GM12878 (cell line): ENCODE data around the gene TRMT44. TPM values are rescaled to one million over a fixed set of nuclear protein-coding genes. Genes with fewer than 3 reads are reported as not detected.

ENCODE experiments used
- BACH1 ChIP-seq: fragments of 450-650 bp; IDR thresholded peaks from 2 replicates; pipeline ENCODE4 v1.6.1; 2017; ENCODE audit warnings: mild to moderate bottlenecking, borderline replicate concordance
- CBX5 ChIP-seq: sonication (generic); IDR thresholded peaks from 2 replicates; pipeline ENCODE4 v1.6.1; 2016; ENCODE audit warnings: low read depth, moderate library complexity, mild to moderate bottlenecking, inconsistent platforms
- FOXM1 ChIP-seq: IDR thresholded peaks from 2 replicates; pipeline ENCODE4 v1.6.1; 2012; ENCODE audit warnings: low read depth, mild to moderate bottlenecking, inconsistent platforms, low read length, moderate library complexity
- HDGF ChIP-seq: fragments of 450-650 bp; IDR thresholded peaks from 2 replicates; pipeline ENCODE4 v1.6.1; 2016; ENCODE audit warnings: antibody characterized with exemption
- HSF1 ChIP-seq: fragments of 150-350 bp; IDR thresholded peaks from 2 replicates; pipeline ENCODE4 v1.6.1; 2014; ENCODE audit warnings: mild to moderate bottlenecking, low read depth, low read length
- JUNB ChIP-seq: IDR thresholded peaks from 2 replicates; pipeline ENCODE4 v1.6.1; 2016; ENCODE audit warnings: antibody characterized with exemption, mild to moderate bottlenecking
- MEF2A ChIP-seq: IDR thresholded peaks from 2 replicates; pipeline ENCODE4 v1.6.1; 2011; ENCODE audit warnings: low read depth, mild to moderate bottlenecking, low read length, moderate library complexity; ENCODE audit not compliant: insufficient read depth
- NR2C1 ChIP-seq: fragments of 450-650 bp; IDR thresholded peaks from 2 replicates; pipeline ENCODE4 v1.6.1; 2017; ENCODE audit warnings: antibody characterized with exemption, mild to moderate bottlenecking, moderate library complexity
- NRF1 ChIP-seq: conservative IDR thresholded peaks from 2 replicates; pipeline ENCODE4 v1.6.1; 2011; ENCODE audit warnings: mild to moderate bottlenecking, low read depth, low read length, improper control_type of control experiment
- PBX3 ChIP-seq: IDR thresholded peaks from 2 replicates; pipeline ENCODE4 v1.6.1; 2011; ENCODE audit warnings: mild to moderate bottlenecking, low read depth, low read length, moderate library complexity; ENCODE audit not compliant: insufficient replicate concordance
- RB1 ChIP-seq: fragments of 450-650 bp; formaldehyde crosslinking; IDR thresholded peaks from 2 replicates; pipeline ENCODE4 v1.6.1; 2017; ENCODE audit warnings: mild to moderate bottlenecking, borderline replicate concordance
- RELA ChIP-seq: fragments of 450-650 bp; IDR thresholded peaks from 2 replicates; pipeline ENCODE4 v1.8.0; 2014; ENCODE audit warnings: borderline replicate concordance; ENCODE audit not compliant: partially characterized antibody
- RFX5 ChIP-seq: IDR thresholded peaks from 2 replicates; pipeline ENCODE4 v1.6.1; 2011; ENCODE audit warnings: low read depth, low read length, improper control_type of control experiment
- SKIL ChIP-seq: fragments of 450-650 bp; IDR thresholded peaks from 2 replicates; pipeline ENCODE4 v1.6.1; 2017; ENCODE audit warnings: mild to moderate bottlenecking, low read depth, inconsistent platforms; ENCODE audit not compliant: poor library complexity, severe bottlenecking
- SMAD1 ChIP-seq: fragments of 450-650 bp; IDR thresholded peaks from 2 replicates; pipeline ENCODE4 v1.6.1; 2018; ENCODE audit warnings: mild to moderate bottlenecking, low read depth; ENCODE audit not compliant: partially characterized antibody
- SUPT20H ChIP-seq: IDR thresholded peaks from 2 replicates; pipeline ENCODE4 v1.6.1; 2011; ENCODE audit warnings: low read depth, mild to moderate bottlenecking, low read length, moderate library complexity, borderline replicate concordance; ENCODE audit not compliant: control insufficient read depth
- SUZ12 ChIP-seq: fragments of 200-600 bp; sonication (generic); IDR thresholded peaks from one replicate; pipeline ENCODE4 v1.6.1; 2018; ENCODE audit warnings: antibody characterized with exemption, mild to moderate bottlenecking; ENCODE audit not compliant: unreplicated experiment
- WRNIP1 ChIP-seq: IDR thresholded peaks from 2 replicates; pipeline ENCODE4 v1.6.1; 2011; ENCODE audit warnings: low read depth, low read length, improper control_type of control experiment, borderline replicate concordance
- ZBTB40 ChIP-seq: fragments of 450-650 bp; IDR thresholded peaks from 2 replicates; pipeline ENCODE4 v1.6.1; 2016; ENCODE audit warnings: mild to moderate bottlenecking, moderate library complexity, borderline replicate concordance
- ZNF24 ChIP-seq: fragments of 450-650 bp; IDR thresholded peaks from 2 replicates; pipeline ENCODE4 v1.6.1; 2017; ENCODE audit warnings: antibody characterized with exemption, mild to moderate bottlenecking
- ZNF622 ChIP-seq: fragments of 450-650 bp; IDR thresholded peaks from 2 replicates; pipeline ENCODE4 v1.6.1; 2017; ENCODE audit warnings: mild to moderate bottlenecking, inconsistent platforms
- polyA plus RNA-seq, 11 experiments: library from polyadenylated mRNA; depleted of rRNA in 4 of 11; unstranded in 6 of 11; stranded (reverse) in 5 of 11; fragments of >200 nt; fragmentation: Nextera tagmentation in 4 of 11; fragmentation: Illumina TruSeq in 1 of 11; extraction: Ambion mirVana in 4 of 11; extraction: Trizol in 1 of 11; gene quantifications; 1 replicate in 1 of 11; 2 replicates in 10 of 11; pipeline versions ENCODE4 v1.2.1 to v1.2.3, GENCODE V29; 2011 to 2016; ENCODE audit warnings: inconsistent platforms in 2 of 11, missing spikeins in 2 of 11, low read depth in 1 of 11
- total RNA-seq, 4 experiments: library from RNA; depleted of rRNA in 3 of 4; stranded (reverse); fragments of >200 nt in 3 of 4; fragmentation: Illumina TruSeq in 1 of 4; extraction: Trizol in 1 of 4; gene quantifications; 2 replicates each; pipeline versions ENCODE4 v1.2.1 to v1.2.3, GENCODE V29; 2013 to 2021

Gene TRMT44
- total and polyA plus RNA-seq, 10 of the 15 experiments (the other 5 are each of a cell fraction or from before 2014, with no cell fraction given), result 1.3 to 18.5 (median 10.1) TPM

- TF ChIP-seq ZBTB40, result peak; percentile 41; the same call in 1 of the 2 replicates
- TF ChIP-seq ZNF622, result no peak
- TF ChIP-seq SUPT20H, result no peak
- no peak for TF ChIP-seq SKIL
- TF ChIP-seq RFX5, result no peak
- no peak for TF ChIP-seq NRF1
- no peak for TF ChIP-seq FOXM1
- TF ChIP-seq RB1, result peak; percentile 64; the same call in 1 of the 2 replicates
- TF ChIP-seq RELA, result peak; percentile 44
- TF ChIP-seq BACH1, result peak; percentile 65; the same call in 1 of the 2 replicates
- no peak for TF ChIP-seq JUNB
- TF ChIP-seq SMAD1, result no peak
- no peak for TF ChIP-seq NR2C1
- 0 out of 2 replicates have a peak, but pooled peaks have one; percentile 39 for TF ChIP-seq MEF2A
- no peak for TF ChIP-seq ZNF24
- TF ChIP-seq WRNIP1, result no peak
- TF ChIP-seq PBX3, result no peak
- no peak for TF ChIP-seq CBX5
- TF ChIP-seq SUZ12, result no peak
- no peak for TF ChIP-seq HDGF
- no peak for TF ChIP-seq HSF1
Observed at GRCh38 chr4:8428288-8429097, 12.1 kb upstream of the TRMT44 start (continued).
